ENCODE results near the gene RCOR1. TPM values are rescaled to one million over a fixed set of nuclear protein-coding genes. Genes with fewer than 3 reads are reported as not detected.

The RCOR1 gene
- total RNA-seq, 1 experiment from 2014 or later = 34.1 TPM

DNA sequence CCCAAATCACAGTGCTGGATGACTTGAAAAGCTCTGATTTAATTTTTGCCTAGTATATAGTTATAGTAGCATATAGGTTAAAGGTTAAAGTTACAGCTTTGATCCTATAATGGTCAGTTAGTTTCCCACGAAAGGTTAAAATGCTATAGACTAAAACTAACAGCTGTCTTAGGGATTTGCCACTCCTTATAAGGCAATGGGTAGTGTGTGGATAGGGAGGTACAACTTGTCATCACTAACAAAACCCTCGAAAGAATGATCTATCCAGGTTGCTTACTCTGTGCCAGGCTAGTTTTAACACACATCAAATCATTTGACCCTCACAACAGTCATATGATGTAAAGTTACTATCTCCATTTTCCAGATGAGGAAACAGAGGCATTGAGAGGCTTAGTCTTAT, 11.7 kb downstream of the RCOR1 start:
- Histone ChIP-seq H2BK15ac (ENCODE audit: low read depth, low read length) (no peak overlapping the region), H3K9me3 (ENCODE audit: control insufficient read depth, low read depth, low read length) (no peaks in the 10 kb centered on the region), H2BK12ac (ENCODE audit: insufficient read length, low read depth, low read length) (no peak overlapping the region), H3K18ac (ENCODE audit: insufficient read length, low read depth, low read length) (no peak overlapping the region), H3T11ph (ENCODE audit: low read length) (no peak overlapping the region), H3K79me1 (ENCODE audit: insufficient read depth, low read depth, low read length, poor library complexity, severe bottlenecking) (peaks cover 8% of the 10 kb centered on the region), H3K23me2 (ENCODE audit: insufficient read length, low read depth, low read length, poor library complexity, severe bottlenecking) (no peaks in the 10 kb centered on the region), H3K4ac (ENCODE audit: low read depth, low read length) (no peak overlapping the region), H2AFZ (ENCODE audit: low read length) (no peak overlapping the region), H3K27ac (ENCODE audit: insufficient read length, low read depth, low read length) (no peak overlapping the region), H2BK120ac (ENCODE audit: low read depth, low read length, poor library complexity, severe bottlenecking) (no peak overlapping the region), H2BK20ac (ENCODE audit: low read depth, low read length, poor library complexity, severe bottlenecking) (no peak overlapping the region), H4K20me1 (ENCODE audit: control insufficient read depth, insufficient read depth, insufficient read length) (no peaks in the 10 kb centered on the region), H3K4me2 (ENCODE audit: insufficient read depth, insufficient read length, low read length) (no peak overlapping the region), H4K5ac (ENCODE audit: insufficient read length, low read depth, low read length) (no peak overlapping the region), H2BK5ac (ENCODE audit: insufficient read length, low read length) (no peak overlapping the region), H3K23ac (ENCODE audit: insufficient read length, low read depth, low read length) (no peak overlapping the region), H3K27me3 (ENCODE audit: insufficient read depth, low read length) (no peaks in the 10 kb centered on the region), H4K91ac (ENCODE audit: insufficient read length, low read depth, low read length) (no peak overlapping the region), H3K4me1 (ENCODE audit: insufficient read depth, low read length) (no peaks in the 10 kb centered on the region), H3K9ac (ENCODE audit: extremely low read depth, insufficient read length, low read length) (no peak overlapping the region), H4K8ac (replicated peaks; ENCODE audit: insufficient read length, low read depth, low read length) (no peak overlapping the region), H2AK5ac (ENCODE audit: insufficient read length, low read length) (no peak overlapping the region), H3K14ac (ENCODE audit: insufficient read depth, low read length) (no peak overlapping the region), H3K56ac (ENCODE audit: insufficient read length, low read depth, low read length) (no peak overlapping the region), H3K79me2 (ENCODE audit: insufficient read depth, low read length) (peaks cover 32% of the 10 kb centered on the region; the same call in 1 of the 2 replicates)
- Mint-ChIP-seq H3K36me3 (ENCODE audit: insufficient read depth in 1 of 3, low read depth in 3 of 3) (peaks cover under 1 to 12% (median 12%) of the 10 kb centered on the region in 3 experiments; a peak in 3 of 7 replicates), H3K9me3 (no peaks in the 10 kb centered on the region), H3K27ac (no peak overlapping the region), H3K4me1 (peaks cover 4 to 10% of the 10 kb centered on the region in 2 experiments), H3K27me3 (ENCODE audit: low read depth) (no peaks in the 10 kb centered on the region), H3K4me3 (no peak overlapping the region)
- TF ChIP-seq, protein P1, sequence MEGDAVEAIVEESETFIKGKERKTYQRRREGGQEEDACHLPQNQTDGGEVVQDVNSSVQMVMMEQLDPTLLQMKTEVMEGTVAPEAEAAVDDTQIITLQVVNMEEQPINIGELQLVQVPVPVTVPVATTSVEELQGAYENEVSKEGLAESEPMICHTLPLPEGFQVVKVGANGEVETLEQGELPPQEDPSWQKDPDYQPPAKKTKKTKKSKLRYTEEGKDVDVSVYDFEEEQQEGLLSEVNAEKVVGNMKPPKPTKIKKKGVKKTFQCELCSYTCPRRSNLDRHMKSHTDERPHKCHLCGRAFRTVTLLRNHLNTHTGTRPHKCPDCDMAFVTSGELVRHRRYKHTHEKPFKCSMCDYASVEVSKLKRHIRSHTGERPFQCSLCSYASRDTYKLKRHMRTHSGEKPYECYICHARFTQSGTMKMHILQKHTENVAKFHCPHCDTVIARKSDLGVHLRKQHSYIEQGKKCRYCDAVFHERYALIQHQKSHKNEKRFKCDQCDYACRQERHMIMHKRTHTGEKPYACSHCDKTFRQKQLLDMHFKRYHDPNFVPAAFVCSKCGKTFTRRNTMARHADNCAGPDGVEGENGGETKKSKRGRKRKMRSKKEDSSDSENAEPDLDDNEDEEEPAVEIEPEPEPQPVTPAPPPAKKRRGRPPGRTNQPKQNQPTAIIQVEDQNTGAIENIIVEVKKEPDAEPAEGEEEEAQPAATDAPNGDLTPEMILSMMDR (conservative IDR thresholded peaks at IDR 0.05) = no peak
- DNase-seq = no peak
- WGBS (ENCODE audit: extremely low coverage, insufficient read length, low lambda C conversion rate) = no CpG with 5 or more reads among the region's 2 CpGs
